GM12891 (cell line): Measurements from ENCODE around the gene KIF19.

Experiments
- POLR2A ChIP-seq: IDR thresholded peaks from 2 replicates; pipeline ENCODE4 v1.6.1; 2011; ENCODE audit warnings: low read depth, low read length, control low read depth
- POLR2AphosphoS5 ChIP-seq: IDR thresholded peaks from 2 replicates; pipeline ENCODE4 v1.6.1; 2011; ENCODE audit warnings: low read depth, low read length, control low read depth
- POU2F2 ChIP-seq: IDR thresholded peaks from 2 replicates; pipeline ENCODE4 v1.6.1; 2011; ENCODE audit warnings: low read depth, mild to moderate bottlenecking, control low read depth, low read length, moderate library complexity
- SPI1 ChIP-seq: IDR thresholded peaks from 2 replicates; pipeline ENCODE4 v1.6.1; 2011; ENCODE audit warnings: low read depth, low read length, control low read depth
- TAF1 ChIP-seq: IDR thresholded peaks from 2 replicates; pipeline ENCODE4 v1.6.1; 2011; ENCODE audit warnings: low read depth, low read length, control low read depth

- TF ChIP-seq POLR2A = no peak
- TF ChIP-seq POLR2AphosphoS5 = no peak
- TF ChIP-seq SPI1 = no peak
- TF ChIP-seq POU2F2 = no peak
- no peak for TF ChIP-seq TAF1
These were observed 69.0 kb downstream of the KIF19 start for GRCh38 chr17:74394977-74395376.
